ENCODE measurements around the gene CNTNAP2.

DNA sequence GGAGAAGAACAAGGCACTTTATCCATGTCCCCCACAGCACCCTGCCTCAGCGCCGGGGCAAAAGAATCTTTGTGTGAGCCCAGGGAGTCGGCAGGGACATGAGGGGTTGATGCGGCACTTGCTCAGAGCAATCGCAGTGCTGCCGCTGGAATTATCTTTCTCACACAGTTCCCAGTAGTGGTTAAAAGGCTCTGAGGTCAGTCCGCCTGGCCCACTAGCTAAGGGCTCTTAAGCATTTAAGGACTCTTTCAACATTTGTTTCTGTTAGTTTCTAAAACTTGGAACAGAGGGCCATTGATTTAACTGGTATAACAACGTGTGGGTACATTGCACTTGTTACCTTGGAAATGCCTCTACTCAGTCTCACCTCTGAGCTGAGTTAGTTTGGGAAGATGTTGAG is 2266.0 kb downstream of the CNTNAP2 start:
- TF ChIP-seq, protein P1, sequence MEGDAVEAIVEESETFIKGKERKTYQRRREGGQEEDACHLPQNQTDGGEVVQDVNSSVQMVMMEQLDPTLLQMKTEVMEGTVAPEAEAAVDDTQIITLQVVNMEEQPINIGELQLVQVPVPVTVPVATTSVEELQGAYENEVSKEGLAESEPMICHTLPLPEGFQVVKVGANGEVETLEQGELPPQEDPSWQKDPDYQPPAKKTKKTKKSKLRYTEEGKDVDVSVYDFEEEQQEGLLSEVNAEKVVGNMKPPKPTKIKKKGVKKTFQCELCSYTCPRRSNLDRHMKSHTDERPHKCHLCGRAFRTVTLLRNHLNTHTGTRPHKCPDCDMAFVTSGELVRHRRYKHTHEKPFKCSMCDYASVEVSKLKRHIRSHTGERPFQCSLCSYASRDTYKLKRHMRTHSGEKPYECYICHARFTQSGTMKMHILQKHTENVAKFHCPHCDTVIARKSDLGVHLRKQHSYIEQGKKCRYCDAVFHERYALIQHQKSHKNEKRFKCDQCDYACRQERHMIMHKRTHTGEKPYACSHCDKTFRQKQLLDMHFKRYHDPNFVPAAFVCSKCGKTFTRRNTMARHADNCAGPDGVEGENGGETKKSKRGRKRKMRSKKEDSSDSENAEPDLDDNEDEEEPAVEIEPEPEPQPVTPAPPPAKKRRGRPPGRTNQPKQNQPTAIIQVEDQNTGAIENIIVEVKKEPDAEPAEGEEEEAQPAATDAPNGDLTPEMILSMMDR (conservative IDR thresholded peaks at IDR 0.05; ENCODE audit: low read length) = no peak
- no peak for TF ChIP-seq EZH2phosphoT487 (IDR thresholded peaks at IDR 0.05; ENCODE audit: borderline replicate concordance, low read depth, low read length)
